ENCODE measurements around the gene HOMER3.

The HOMER3 gene

DNA sequence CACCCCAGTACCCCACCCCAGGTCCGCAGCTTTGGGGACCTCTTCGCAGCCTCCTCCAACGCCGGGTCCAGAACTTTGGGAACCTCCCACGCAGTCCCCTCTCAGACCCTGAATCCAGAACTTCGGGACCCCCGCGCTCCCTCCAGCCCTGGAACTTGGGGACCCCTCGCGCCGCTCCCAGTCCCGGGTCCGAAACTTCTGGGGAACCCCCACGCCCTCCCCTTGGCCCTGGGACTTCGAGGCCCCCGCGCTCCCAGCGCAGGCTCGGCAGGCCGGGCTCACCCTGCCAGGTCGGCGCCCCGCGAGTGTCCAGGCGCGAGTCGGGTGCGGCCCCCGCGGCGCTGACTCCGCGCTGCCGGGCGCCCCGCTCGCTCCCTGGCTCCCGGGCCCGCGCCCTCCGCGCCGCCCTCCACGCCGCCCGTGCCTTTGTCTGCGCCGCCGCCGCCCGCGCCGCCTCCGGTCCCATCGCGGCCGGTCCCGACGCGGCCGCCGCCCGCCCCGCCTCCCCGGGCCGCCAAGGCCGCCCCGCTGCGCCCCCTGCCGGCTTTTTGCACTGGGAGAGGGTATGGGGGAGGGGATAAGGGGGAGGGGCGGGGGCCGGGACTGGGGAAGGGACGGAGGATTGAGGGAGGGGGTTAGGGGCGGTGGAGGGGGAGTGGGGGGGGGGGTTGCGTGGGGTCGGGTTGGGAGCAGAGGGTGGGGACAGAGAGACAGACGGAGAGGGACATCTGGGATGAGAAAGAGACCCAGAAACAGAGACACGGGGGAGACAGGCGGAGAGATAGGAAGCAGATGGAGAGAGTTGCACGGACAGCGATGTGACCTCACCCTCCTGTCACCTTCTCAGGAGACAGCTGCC is at the start of gene HOMER3:
Gene HOMER3 (minus strand): TSS at position 449 of the 859 bp plus-strand sequence. CDS start 2,235 bp downstream, outside the sequence.
- peak; percentile 46 for DNase-seq (ENCODE audit: low spot score)

DNA sequence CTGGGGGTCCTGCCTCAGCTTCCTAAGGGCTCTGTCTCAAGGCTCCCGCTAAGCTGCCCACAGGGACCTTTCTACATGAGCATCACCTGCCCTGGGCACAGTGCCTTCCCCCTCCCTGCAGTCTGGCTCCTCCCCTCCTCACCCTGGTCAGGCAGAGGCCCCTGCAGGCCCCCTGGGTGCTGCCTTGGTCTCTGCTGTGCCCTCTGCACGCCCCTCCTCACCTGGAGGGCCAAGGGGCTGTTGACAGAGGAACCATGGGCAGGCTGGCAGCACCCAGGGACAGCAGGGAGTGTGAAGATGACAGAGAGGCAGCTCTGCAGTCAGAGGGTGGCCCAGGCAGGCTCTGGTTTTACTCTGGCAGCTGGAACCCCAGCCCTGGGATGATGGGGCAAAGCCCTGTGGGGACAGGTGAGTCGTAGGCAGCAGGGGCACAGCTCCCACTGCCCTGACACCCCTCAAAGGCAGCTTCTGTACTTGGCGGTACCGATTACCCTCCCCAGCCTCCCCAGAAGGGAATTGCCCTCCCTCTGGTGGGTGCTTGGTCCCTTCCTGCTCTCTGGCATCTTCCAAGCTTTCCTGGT is 49.2 kb upstream of the HOMER3 start:
- DNase-seq (ENCODE audit: low spot score) = no peak

DNA sequence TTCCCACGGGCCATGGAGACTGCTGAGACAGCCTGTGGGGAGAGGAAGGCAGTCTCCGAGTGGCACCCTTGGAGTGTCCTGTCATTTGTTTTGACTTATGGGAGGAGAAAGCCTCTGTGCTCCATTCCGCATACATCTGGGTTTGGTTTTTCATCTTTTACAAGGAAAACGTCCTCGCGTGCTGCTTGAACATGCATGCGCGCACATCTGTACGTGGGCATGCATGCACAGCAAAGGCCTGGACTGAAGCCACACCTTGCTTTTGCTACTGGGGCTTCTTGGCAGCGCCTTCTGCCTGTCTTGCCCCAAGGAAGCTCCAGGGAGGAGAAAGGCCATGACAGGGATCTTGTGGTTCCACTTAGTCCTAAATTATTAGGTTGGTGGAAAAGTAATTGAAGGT is 48.3 kb upstream of the HOMER3 start:
- no peak for DNase-seq (ENCODE audit: low spot score)

DNA sequence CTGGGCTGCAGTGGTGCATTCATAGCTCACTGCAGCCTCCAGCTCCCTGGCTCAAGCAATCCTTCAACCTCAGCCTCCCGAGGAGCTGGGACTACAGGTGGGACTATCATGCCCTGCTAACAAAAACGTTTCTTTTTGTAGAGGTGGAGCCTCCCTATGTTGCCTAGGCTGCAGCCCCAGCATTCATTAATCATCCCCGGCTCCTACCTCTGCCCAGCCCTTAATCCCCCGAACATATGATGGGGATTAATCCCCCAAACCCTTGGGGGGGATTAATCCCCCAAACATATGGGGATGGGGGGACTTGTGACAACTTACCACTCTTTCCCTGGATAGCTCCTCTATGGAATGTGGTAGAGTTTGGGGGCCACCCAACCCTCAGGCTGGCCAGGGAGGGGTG is 46.4 kb upstream of the HOMER3 start:
- DNase-seq (ENCODE audit: low spot score) = no peak

DNA sequence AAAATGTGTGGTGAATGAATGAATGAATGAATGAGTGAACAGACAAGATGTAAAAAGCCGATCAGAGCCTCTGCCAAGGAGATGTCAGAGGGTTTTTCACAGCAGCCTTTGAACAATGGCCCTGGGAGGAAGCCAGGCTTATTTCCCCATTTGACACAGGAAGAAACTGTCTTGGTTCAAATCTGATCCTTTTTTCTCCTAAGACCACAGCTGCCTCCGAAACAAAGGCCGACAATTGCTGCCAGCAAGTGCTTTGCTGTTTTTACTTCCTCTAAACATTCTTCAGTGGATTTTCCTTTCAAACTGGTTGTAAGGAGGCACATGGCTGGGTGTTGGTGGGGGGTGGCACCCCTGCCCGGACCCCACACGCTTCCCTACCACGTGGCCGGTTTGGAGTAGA is 44.2 kb upstream of the HOMER3 start:
- no peak for DNase-seq (ENCODE audit: low spot score)

DNA sequence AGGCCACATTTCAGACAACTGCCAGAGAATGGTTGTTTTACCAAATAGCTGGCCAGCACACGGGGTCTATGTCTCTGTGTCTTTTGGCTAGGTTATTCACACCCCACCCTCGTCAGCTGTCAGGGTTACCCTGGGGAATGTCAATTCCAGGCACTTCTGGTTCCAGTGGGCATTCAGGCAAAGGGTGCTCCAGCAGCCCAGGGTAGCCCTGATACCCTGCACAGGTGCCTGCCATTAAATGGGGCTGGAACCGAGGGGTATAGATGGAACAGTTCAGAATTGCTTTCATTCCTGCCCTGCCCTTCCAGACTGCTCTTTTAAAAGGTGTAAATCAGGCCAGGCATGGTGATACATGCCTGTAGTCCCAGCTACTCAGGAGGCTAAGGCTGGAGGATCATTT is 43.2 kb upstream of the HOMER3 start:
- DNase-seq (ENCODE audit: low spot score) = no peak

DNA sequence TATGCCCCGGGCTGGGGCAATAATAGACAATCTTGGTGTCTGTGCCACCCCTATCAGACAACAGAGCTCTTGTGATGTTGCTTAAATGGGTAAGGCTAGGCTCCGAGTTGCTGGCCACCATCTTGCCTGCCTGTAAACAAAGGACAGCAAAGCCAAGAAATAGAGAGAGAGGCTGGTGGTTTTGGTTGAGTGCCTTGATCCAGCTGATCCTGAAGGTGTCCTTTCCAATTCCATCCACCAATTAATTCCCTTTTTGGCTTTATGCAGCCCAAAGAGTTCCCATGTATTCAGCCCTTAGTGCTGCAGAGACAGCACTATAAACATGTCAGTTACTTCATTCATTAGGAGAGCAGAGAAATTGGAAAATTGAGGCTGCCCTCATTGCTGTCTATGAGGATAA is 41.7 kb upstream of the HOMER3 start:
- no peak for DNase-seq (ENCODE audit: low spot score)

DNA sequence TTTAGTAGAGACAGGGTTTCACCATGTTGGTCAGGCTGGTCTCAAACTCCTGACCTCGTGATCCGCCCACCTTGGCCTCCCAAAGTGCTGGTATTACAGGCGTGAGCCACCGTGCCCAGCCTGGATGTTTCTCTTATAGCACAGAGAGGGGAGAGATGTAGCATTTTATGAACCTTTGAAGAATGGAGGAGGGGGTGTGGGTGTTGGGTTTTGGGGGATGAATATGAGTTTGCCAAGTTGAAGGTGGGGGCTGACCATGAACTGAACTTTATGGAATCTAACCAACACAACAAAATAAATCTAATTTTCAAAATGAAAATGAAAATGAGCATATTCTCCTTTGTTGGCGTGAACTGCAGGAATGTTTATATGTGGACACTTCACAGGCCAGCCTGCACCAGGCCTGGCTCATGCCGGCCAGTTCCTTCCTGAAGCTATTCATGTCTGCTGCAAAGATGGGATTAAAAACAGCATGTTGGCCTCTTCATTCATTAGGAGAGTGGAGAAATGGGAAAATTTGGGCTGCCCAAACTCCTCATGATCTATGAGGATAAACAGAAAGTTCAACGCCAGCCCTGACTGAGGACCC is 39.5 kb upstream of the HOMER3 start:
- no peak for DNase-seq (ENCODE audit: low spot score)

DNA sequence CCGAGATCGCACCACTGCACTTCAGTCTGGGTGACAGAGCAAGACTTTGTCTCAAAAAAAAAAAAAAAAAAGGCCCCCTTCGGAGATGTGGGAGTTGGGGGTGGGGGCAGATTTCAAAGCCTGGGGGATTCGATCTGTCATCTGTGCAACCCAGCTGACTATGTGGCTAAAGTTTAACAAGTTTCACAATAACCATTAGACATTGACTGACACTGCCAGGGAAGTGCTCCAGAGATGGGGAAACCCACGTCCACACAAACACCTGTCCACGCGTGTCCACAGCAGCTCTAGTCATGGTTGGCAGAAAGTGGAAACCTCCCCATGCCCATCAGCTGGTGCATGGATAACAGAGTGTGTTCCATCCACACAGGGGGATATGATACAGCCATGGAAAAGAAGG is 37.6 kb upstream of the HOMER3 start:
- DNase-seq (ENCODE audit: low spot score) = no peak

DNA sequence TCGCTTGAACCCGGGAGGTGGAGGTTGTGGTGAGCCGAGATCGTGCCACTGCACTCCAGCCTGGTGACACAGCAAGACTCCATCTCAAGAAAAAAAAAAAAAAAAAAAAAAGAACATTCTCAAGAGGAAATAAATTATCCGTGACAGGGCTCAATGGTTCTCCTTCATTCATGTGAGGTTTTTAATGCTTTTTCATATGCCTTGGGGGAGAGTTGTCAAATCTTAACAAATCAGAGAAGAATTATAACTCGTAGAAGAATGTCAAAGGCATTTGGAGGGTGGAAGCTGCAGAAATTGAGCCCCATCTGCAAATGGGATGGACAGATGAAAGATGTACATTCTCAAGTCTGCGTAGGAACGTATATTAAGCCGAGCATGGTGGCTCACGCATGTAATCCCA is 34.9 kb upstream of the HOMER3 start:
- DNase-seq (ENCODE audit: low spot score) = no peak

DNA sequence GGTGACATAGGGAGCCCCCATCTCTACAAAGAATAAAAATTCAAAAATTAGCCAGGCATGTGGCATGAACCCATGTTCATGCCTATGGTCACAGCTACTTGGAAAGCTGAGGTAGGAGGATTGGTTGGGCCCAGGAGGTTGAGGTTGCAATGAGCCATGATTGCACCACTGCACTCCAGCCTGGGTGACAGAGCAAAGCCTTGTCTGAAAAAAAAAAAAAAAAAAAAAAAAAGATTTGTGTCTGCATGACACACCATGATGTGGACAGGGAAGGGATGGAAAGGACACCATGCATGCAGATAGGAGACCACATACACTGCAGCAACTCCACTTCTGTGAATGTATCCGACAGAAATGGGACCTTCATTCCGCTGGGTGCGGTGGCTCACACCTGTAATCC is 34.0 kb upstream of the HOMER3 start:
- DNase-seq (ENCODE audit: low spot score) = no peak

DNA sequence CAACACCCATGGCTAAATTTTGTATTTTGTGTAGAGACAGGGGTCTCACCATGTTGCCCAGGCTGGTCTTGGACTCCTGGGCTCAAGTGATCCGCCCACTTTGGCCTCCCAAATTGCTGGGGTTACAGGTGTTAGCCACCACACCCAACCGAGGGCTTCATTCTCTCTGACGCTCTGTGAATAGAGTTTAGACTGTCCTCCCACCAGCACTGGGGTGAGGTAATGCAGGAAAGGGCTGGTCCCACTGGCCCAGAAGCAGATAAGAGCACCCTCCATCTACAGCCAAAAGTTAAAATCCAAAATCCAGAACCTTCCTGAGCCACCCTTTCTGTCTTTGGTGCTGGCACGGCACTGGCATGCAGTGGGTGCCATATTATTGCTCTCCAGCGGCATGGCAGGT is 31.8 kb upstream of the HOMER3 start:
- DNase-seq (ENCODE audit: low spot score) = no peak

DNA sequence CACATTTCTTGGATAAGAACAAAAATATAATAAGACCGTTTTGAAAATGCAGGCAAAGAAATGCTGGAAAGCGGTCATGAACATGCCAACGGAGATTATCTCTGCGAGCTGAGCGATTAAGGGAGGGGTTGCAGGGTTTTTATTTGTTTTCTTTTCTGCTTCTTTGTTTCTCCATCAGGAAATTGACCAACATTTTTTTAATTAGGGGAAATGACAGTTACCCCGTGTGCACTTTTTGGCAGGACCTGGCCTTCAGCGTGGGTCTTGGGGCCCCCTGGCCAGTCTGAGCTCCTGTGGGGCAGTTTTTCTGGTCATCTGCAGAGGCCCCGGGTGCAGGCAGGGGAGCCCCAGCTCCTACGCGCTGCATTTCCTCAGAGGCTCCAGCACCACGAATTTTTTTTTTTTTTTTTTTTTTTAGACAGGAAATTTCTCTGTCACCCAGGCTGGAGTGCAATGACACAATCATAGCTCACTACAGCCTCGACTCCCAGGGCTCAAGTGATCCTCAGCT is 31.3 kb upstream of the HOMER3 start:
- DNase-seq (ENCODE audit: low spot score) = no peak

DNA sequence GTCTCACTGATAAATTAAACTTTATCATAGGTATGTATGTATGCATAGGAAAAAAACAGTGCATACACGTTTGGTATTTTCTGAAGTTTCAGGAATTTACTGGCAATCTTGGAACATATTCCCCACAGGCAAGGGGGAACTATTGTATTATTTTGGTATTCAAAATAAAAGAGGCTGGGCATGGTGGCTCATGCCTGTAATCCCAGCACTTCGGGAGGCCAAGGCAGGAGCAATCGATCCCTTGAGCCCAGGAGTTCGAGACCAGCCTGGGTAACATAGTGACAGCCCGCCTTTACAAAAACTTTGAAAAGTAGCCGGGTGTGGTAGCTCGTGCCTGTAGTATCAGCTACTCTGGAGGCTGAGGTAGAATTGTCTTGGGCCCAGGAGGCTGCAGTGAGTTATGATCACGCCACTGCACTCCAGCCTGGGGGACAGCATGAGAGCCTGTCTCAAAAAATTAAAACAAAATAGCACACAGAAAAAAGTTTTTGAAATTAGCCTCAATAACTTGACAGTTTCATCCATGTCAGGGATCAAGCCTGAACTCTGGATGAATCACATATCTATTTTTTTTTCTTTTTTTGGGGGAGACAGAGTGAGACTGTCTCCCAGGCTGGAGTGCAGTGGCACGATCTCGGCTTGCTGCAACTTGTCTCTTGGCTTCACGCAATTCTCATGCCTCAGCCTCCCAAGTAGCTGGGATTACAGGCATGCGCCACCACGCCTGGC is 29.1 kb upstream of the HOMER3 start:
- DNase-seq (ENCODE audit: low spot score) = no peak

DNA sequence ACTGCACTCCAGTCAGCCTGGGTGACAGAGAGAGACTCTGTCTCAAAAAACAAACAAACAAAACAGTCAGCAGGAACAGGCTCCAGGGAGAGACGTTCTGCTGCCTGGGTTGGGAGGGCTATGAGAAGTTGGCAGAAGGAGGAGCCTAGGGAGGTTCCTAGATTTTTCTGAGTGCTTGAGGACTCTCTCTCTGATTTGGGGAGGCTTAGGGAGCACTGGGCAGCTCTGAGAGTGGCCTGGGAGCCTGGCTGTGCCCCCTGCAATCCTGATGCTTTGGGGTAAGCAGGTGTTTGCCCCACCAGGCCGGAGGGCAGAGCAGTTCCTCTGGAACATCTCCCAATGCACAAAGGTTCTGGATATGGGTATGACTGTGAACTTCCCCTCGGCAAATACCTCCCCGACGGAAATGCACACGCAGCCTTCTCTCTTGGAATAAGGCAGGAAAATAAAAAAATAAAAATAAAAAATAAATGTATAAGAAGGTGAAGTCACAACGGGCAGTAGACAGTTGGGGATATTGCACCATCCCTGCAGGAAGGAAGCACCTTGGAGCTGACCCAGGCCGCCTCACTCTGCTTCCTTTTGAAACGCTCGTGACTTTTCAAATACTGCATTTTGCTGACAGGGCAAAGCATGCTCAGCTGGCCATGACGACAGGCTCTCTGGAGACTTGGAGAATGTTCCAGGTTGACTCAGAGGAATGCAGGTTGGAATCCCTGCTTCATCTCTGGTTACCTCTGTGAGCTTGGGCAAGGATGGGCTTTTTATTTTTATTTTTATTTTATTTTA is 26.5 kb upstream of the HOMER3 start:
- DNase-seq (ENCODE audit: low spot score) = no peak

DNA sequence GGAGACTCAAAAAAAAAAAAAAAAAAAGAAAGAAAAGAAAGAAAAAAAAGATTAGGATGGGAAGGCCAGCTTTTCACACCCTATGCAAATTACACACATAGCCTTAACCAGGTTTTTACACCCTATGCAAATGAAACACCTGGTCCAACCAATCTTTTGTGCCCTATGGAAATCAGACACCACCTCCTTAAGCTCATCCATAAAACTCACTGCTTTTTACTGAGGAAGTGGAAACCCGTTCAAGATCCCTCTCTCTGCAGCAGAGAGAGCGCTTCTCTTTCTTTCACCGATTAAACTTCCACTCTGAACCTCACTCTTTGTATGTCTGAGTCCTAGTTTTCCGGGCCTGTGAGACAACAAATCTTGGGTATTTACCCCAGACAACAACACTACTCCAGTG is 25.3 kb upstream of the HOMER3 start:
- no peak for DNase-seq (ENCODE audit: low spot score)

DNA sequence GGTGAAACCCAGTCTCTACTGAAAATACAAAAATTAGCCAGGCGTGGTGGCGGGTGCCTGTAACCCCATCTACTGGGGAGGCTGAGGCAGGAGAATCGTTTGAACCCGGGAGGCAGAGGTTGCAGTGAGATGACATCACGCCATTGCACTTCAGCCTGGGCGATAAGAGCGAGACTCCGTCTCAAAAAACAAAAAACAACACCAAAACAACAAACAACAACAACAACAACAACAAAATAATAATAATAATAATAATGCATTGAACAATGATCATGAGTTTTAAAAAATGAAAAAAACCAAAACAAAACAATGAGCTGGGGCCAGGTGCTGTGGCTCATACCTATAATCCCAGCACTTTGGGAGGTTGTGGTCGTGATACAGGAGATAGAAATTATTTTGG is 23.1 kb upstream of the HOMER3 start:
- DNase-seq (ENCODE audit: low spot score) = no peak

DNA sequence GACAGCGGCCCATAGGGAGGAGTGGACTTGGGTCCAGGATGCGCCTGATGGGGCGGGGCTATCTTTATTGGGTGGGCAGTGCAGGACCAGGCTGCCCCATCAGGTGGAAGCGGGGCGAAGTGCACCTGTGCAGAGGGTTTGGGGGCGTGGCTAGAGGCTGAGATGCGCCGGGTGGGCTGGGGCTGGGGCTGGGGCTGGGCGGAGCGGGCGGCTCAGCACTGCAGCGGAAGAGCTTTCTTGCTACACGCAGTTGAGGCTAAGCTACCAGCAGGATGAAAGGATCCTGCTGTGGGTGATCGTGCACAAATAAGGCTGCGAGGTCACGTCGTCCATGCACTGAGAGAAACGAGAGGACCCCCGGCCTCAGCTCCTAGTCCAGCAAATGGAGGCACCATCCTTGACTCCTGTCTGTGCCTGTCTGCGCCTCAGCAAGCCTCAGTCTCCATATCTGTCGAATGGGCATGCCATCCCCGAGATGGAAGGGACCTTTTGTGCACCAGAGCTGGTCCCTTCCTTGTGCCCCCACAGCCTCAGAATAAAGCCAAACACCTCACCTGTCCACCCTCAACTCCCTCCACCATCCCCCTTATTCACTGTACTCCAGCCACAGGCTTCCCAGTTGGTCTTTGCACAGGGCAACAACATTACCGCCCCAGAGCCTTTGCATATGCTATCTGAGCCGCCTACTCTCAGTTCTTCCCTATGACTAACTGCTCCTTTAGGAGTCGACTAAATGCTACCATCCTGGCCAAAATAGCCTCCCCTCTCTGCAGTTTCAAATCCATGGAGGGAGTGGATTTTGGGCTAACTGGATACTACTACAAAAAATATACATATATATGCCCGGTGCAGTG is 21.0 kb upstream of the HOMER3 start:
- DNase-seq (ENCODE audit: low spot score) = peak; percentile 50

DNA sequence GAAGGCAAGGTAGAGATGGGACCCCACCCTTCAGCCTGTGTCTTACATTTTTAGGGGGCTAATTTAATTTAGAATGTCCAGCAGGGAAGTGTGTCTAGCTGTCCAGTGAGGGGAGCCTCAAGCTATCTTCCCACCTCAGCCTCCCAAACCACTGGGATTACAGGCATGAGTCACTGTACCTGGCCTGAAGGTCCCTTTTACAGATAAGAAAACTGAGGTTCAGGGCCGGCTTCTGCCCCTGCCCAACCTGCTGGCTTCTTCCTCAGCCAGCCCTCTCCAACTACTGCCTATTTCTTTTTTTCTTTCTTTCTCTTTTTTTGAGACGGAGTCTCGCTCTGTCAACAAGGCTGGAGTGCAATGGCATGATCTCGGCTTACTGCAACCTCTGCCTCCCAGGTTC is 19.4 kb upstream of the HOMER3 start:
- no peak for DNase-seq (ENCODE audit: low spot score)

DNA sequence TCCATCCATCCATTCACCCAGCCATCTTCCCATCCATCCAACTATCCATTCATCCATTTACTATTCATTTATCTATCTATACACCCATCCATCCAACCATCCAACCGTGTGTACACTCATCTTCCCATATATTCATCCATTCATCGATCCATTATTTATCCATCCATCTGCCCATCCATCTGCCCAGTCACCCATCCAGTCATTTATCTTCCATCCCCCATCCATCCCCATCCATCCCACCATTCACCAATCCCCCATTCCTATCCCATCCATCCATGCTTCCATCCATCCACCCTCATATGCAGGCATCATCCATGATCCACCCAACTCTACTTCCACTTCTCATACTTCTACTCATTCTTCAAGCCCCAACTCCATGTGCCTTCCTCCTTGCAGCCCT is 14.0 kb upstream of the HOMER3 start:
- DNase-seq (ENCODE audit: low spot score) = no peak

DNA sequence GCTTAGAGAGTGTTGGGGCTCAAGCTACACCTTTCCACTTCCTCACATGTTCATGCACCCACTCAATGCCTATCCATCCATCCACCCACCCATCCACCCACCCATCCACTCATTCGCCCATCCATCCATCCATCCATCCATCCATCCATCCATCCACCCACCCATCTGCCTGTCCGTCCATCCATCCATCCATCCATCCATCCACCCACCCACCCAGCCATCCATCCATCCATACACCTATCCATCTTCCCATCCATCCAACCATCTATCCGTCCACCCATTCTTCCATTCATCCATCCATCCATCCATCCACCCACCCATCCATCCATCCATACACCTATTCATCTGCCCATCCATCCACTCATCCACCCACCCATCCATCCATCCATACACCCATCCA is 13.1 kb upstream of the HOMER3 start:
- DNase-seq (ENCODE audit: low spot score) = no peak

Measured in SW480 (cell line).